K562 (cell line): ENCODE results near the gene SCAMP3. TPM values are rescaled to one million over a fixed set of nuclear protein-coding genes. Genes with fewer than 3 reads are reported as not detected.

Experiments used
- ATAC-seq: fragments of 200-7000 bp; cut with Tn5 transposase; 3 replicates; pipeline ENCODE4 v1.9.1; 2020; ENCODE audit warnings: moderate library complexity
- BruUV-seq: library from RNA; stranded (reverse); fragments of 400-500 nt; replicated peaks from 2 replicates; lab custom pipeline; 2021; lab: Mats Ljungman, UMichigan
- CTCF ChIA-PET: fragments of 300-600 bp; formaldehyde crosslinking; extraction: SDS; loops from one replicate; lab custom pipeline; 2021; ENCODE audit warnings: low intra/inter-chr PET ratio; lab: Yijun Ruan, JAX
- POLR2A ChIA-PET: fragments of 300-600, 350-650 bp; sonication (Branson Sonifier 250); formaldehyde crosslinking; extraction: SDS; loops from one replicate; lab custom pipeline; 2021; ENCODE audit warnings: antibody characterized with exemption, inconsistent platforms; lab: Yijun Ruan, JAX
- DNase-seq, 4 experiments: peaks; one replicate each; pipeline versions ENCODE4 v3.0.0 to v3.0.0-alpha.2; 2011 to 2018; ENCODE audit warnings: low spot score in 3 of 4, mixed read lengths in 3 of 4; ENCODE audit errors: extremely low read depth in 1 of 4
- FAIRE-seq: peaks from 2 replicates; lab custom pipeline; 2011; peaks lifted over from hg19 to GRCh38; lab: Jason Lieb, UNC
- H2AFZ ChIP-seq: 2 replicates; pipeline ENCODE4 v1.6.0; 2011; ENCODE audit warnings: low read depth, low read length, control low read depth, inconsistent platforms
- H3K27ac ChIP-seq: fragments of 200-600 bp; 3 replicates; pipeline ENCODE4 v1.8.0; 2011; ENCODE audit warnings: low read depth, mild to moderate bottlenecking, control low read depth, inconsistent platforms, low read length, moderate library complexity, mixed read lengths; ENCODE audit errors: extremely low read depth
- H3K27me3 ChIP-seq, 2 experiments: fragments of 300-600 bp in 1 of 2; 2 replicates in 1 of 2; 3 replicates in 1 of 2; pipeline versions ENCODE4 v1.6.0 to v1.8.0; 2011; ENCODE audit warnings: inconsistent platforms in 2 of 2, low read length in 2 of 2, mild to moderate bottlenecking in 1 of 2, mixed read lengths in 1 of 2, moderate library complexity in 1 of 2; ENCODE audit not compliant: control insufficient read depth in 2 of 2, insufficient read depth in 2 of 2
- H3K36me3 ChIP-seq: fragments of 300-600 bp; 3 replicates; pipeline ENCODE4 v1.8.0; 2011; ENCODE audit warnings: mild to moderate bottlenecking, low read length, inconsistent platforms; ENCODE audit not compliant: control insufficient read depth, insufficient read depth
- H3K4me1 ChIP-seq, 2 experiments: fragments of 200-600 bp in 1 of 2; replicated peaks in 1 of 2; 2 replicates in 1 of 2; 3 replicates in 1 of 2; pipeline versions ENCODE4 v1.5.1 to v1.8.0; 2011; ENCODE audit warnings: inconsistent platforms in 2 of 2, low read length in 2 of 2, mild to moderate bottlenecking in 1 of 2, mixed read lengths in 1 of 2, moderate library complexity in 1 of 2; ENCODE audit not compliant: control insufficient read depth in 2 of 2, insufficient read depth in 2 of 2
- H3K4me2 ChIP-seq: 2 replicates; pipeline ENCODE4 v1.6.1; 2011; ENCODE audit warnings: low read length, control low read depth, inconsistent platforms, mixed read lengths; ENCODE audit not compliant: insufficient read depth
- H3K4me3 ChIP-seq: fragments of 200-600 bp; sonication (generic), shearing (Covaris generic); 2 replicates; pipeline ENCODE4 v1.5.1; 2016; ENCODE audit warnings: control low read depth, inconsistent platforms
- H3K79me2 ChIP-seq: fragments of 200-600 bp; 3 replicates; pipeline ENCODE4 v1.8.0; 2011; ENCODE audit warnings: low read length, inconsistent platforms; ENCODE audit not compliant: control insufficient read depth, insufficient read depth
- H3K9ac ChIP-seq, 2 experiments: 2 replicates each; pipeline versions ENCODE4 v1.6.0 to v1.6.1; 2011; ENCODE audit warnings: low read depth in 2 of 2, low read length in 2 of 2, control low read depth in 1 of 2, inconsistent platforms in 1 of 2, mild to moderate bottlenecking in 1 of 2, mixed read lengths in 1 of 2; ENCODE audit not compliant: insufficient read depth in 1 of 2
- H3K9me1 ChIP-seq: one replicate; pipeline ENCODE4 v1.6.0; 2011; ENCODE audit warnings: inconsistent platforms, mild to moderate bottlenecking, low read length, moderate library complexity; ENCODE audit not compliant: control insufficient read depth, insufficient read depth
- H3K9me3 ChIP-seq: replicated peaks from 2 replicates; pipeline ENCODE4 v1.5.1; 2011; ENCODE audit warnings: low read depth, low read length, inconsistent platforms; ENCODE audit not compliant: control insufficient read depth, insufficient read depth
- H4K20me1 ChIP-seq: replicated peaks from 2 replicates; pipeline ENCODE4 v1.6.1; 2011; ENCODE audit warnings: low read length, inconsistent platforms, mixed read lengths; ENCODE audit not compliant: control insufficient read depth, insufficient read depth
- CTCFL ChIP-seq: IDR thresholded peaks from 2 replicates; pipeline ENCODE4 v1.6.1; 2011; ENCODE audit warnings: borderline replicate concordance, low read depth, mild to moderate bottlenecking, moderate library complexity, low read length; ENCODE audit not compliant: insufficient read depth, poor library complexity, severe bottlenecking
- KAT7 ChIP-seq: sonication (generic); formaldehyde crosslinking; IDR thresholded peaks from 2 replicates; pipeline ENCODE4 v1.8.0; 2022; ENCODE audit warnings: missing genetic modification reagents, mild to moderate bottlenecking, borderline replicate concordance
- KLF6 ChIP-seq: fragments of 250-450 bp; sonication (Bioruptor Pico); IDR thresholded peaks from 2 replicates; pipeline ENCODE4 v1.4.0; 2020; ENCODE audit warnings: mild to moderate bottlenecking, moderate library complexity, borderline replicate concordance
- MECOM ChIP-seq: fragments of 250-450 bp; sonication (Bioruptor Pico); IDR thresholded peaks from 2 replicates; pipeline ENCODE4 v1.8.0; 2022; ENCODE audit warnings: inconsistent platforms
- MIER1 ChIP-seq: fragments of 450-650 bp; IDR thresholded peaks from 2 replicates; pipeline ENCODE4 v1.6.1; 2016; ENCODE audit warnings: antibody characterized with exemption, mild to moderate bottlenecking, low read depth
- MYNN ChIP-seq, 2 experiments: sonication (generic); formaldehyde crosslinking in 1 of 2; IDR thresholded peaks; 2 replicates each; pipeline versions ENCODE4 v1.5.0 to v1.6.1; 2016 to 2020; ENCODE audit warnings: antibody characterized with exemption in 1 of 2, missing genetic modification reagents in 1 of 2
- SETDB1 ChIP-seq: IDR thresholded peaks from one replicate; pipeline ENCODE4 v1.6.1; 2012; ENCODE audit warnings: low read length, control low read depth, inconsistent platforms
- THRA ChIP-seq: fragments of 450-650 bp; IDR thresholded peaks from 2 replicates; pipeline ENCODE4 v1.6.1; 2017; ENCODE audit warnings: mild to moderate bottlenecking, moderate library complexity
- WGBS: fragments of 100-300 bp; shearing (Covaris generic); methylation state at CpG from one replicate; pipeline ENCODE4 v1.1.6; 2016; ENCODE audit warnings: low coverage, mixed read lengths; ENCODE audit not compliant: insufficient coverage; ENCODE audit errors: missing lambda C conversion rate; 5-methylcytosine and 5-hydroxymethylcytosine counted together
- in situ Hi-C: fragments of 300-500 bp; cut with MboI; formaldehyde crosslinking; loops from 4 replicates; pipeline ENCODE4 v1.15.0; 2018; ENCODE audit warnings: inconsistent platforms, mixed read lengths
- intact Hi-C: fragments of 100-400 bp; cut with micrococcal nuclease; formaldehyde crosslinking; loops from 2 replicates; pipeline ENCODE4 v1.14.2; 2022
- polyA plus RNA-seq, 8 experiments: library from polyadenylated mRNA; depleted of rRNA in 4 of 8; stranded (reverse) in 5 of 8; unstranded in 3 of 8; fragments of >200 nt; fragmentation: Nextera tagmentation in 2 of 8; fragmentation: Illumina TruSeq in 1 of 8; extraction: Ambion mirVana in 2 of 8; extraction: Trizol in 1 of 8; gene quantifications; 2 replicates each; pipeline versions ENCODE4 v1.2.1 to v1.2.3, GENCODE V29; 2011 to 2014; ENCODE audit warnings: inconsistent platforms in 1 of 8, missing spikeins in 1 of 8
- total RNA-seq, 7 experiments: library from RNA; depleted of rRNA in 6 of 7; stranded (reverse); fragments of >200 nt in 6 of 7; fragmentation: Illumina TruSeq in 2 of 7; extraction: Trizol in 2 of 7; gene quantifications; 2 replicates each; pipeline versions ENCODE4 v1.2.1 to v1.2.3, GENCODE V29; 2011 to 2021; ENCODE audit warnings: low replicate concordance in 1 of 7
- TF ChIP-seq, protein P1 (sequence below), 2 experiments: fragments of 450-650 bp in 1 of 2; sonication (generic) in 1 of 2; formaldehyde crosslinking in 1 of 2; IDR thresholded peaks in 1 of 2; conservative IDR thresholded peaks in 1 of 2; 2 replicates each; pipeline versions ENCODE4 v1.6.1 to v1.8.1; 2016 to 2023; ENCODE audit warnings: mild to moderate bottlenecking in 2 of 2, moderate library complexity in 2 of 2, inconsistent platforms in 1 of 2, missing genetic modification reagents in 1 of 2

Gene SCAMP3
- total and polyA plus RNA-seq, 9 of the 15 experiments (the other 6 are each of a cell fraction or from before 2014, with no cell fraction given): 14.2 to 131 (median 86.1) TPM

DNA sequence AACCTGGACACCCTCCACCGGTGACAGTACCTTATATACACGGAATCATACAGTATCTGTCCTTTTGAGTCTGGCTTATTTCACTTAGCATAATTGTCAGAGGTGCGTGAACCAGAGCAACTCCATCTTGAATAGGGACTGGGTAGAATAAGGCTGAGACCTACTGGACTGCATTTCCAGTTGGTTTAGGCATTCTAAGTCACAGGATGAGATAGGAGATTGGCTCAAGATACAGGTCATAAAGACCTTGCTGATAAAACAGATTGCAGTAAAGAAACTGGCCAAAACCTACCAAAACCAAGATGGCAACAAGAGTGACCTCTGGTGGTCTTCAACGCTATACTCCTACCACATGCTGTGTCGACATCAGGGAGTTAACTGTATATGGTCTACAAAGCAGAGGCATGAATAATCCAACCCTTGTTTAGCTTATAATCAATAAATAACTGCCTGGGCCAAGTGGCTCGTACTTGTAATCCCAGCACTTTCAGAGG lies 45.1 kb upstream of the SCAMP3 start (continued):
- no peak for TF ChIP-seq MIER1
- no peak for TF ChIP-seq CTCFL
- TF ChIP-seq KAT7 (CRISPR knock-in tag): no peak
- TF ChIP-seq, protein P1, sequence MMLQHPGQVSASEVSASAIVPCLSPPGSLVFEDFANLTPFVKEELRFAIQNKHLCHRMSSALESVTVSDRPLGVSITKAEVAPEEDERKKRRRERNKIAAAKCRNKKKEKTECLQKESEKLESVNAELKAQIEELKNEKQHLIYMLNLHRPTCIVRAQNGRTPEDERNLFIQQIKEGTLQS (IDR thresholded peaks at IDR 0.05): no peak
- TF ChIP-seq, protein P1 (CRISPR knock-in tag; conservative IDR thresholded peaks at IDR 0.05): no peak

DNA sequence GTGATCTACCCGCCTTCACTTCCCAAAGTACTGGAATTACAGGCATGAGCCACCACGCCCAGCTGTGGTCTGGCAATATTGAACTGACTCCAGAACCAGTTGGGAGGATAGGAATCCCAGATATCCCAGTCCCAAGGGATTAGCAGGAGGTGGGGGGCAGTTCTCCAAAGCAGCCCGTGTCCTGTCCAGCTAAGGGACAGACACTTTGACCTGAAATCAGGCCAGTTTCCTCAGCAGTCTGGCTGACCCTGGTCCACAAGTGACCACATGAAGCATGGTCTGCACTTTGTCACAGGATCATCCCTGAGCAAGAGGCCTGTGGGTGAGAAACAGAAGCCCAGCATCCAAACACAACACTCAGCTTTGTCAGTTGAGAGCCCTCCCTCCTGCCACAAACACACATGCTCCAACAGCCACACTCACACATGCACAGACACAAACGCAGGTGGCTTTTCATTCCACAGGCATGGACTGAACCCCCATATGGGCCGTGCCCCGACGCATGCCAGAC lies 43.8 kb upstream of the SCAMP3 start:
- 60% methylated on average over 7 of the region's 7 CpGs for WGBS
- peaks cover 13% of the 10 kb centered on the region; the same call in 1 of the 3 replicates for H3K36me3 ChIP-seq
- ChIA-PET POLR2A (interaction anchor here (1.0 to 1.5 kb wide), 7 partner anchors 12 to 55 kb away, joined by 3 to 4 read pairs (median 3); partner anchors contain the start of gene RUSC1), CTCF (interaction anchor here (1.2 kb wide), 1 partner anchor 55 kb away, joined by 4 read pairs; no protein-coding TSS in a partner anchor)
- H3K4me3 ChIP-seq: no peak overlapping the region
- FAIRE-seq: no peak
- H3K79me2 ChIP-seq: peaks cover 33% of the 10 kb centered on the region
- H2AFZ ChIP-seq: peak overlapping the region; percentile 58
- H3K9ac ChIP-seq: peak overlapping the region in 1 of 2 experiments; percentile 80; a peak in 2 of 4 replicates
- DNase-seq: no peak
- no peak for ATAC-seq
- no peaks in the 10 kb centered on the region for H4K20me1 ChIP-seq
- no peaks in the 10 kb centered on the region for H3K9me1 ChIP-seq
- in situ Hi-C loops: loop anchor here (25.0 kb wide), 1 partner anchor 1431 kb away; the partner anchor contains the start of genes ISG20L2, METTL25B and MRPL24
- no TSS peak for BruUV-seq
- no peaks in the 10 kb centered on the region for H3K9me3 ChIP-seq
- no peak for TF ChIP-seq MYNN (IDR thresholded peaks at IDR 0.05)
- TF ChIP-seq MYNN (CRISPR knock-in tag; IDR thresholded peaks at IDR 0.05): no peak
- TF ChIP-seq KLF6 (CRISPR knock-in tag): no peak
- no peak for TF ChIP-seq THRA
- TF ChIP-seq SETDB1: no peak
- no peak for TF ChIP-seq MECOM
- H3K4me1 ChIP-seq: peaks cover 22 to 37% of the 10 kb centered on the region in 2 experiments; a peak in 4 of 5 replicates
- intact Hi-C loops: no loop called here
- no peak overlapping the region; the same call in 2 of the 3 replicates for H3K27ac ChIP-seq
- H3K27me3 ChIP-seq: no peaks in the 10 kb centered on the region
- H3K4me2 ChIP-seq: no peak overlapping the region
